Fibroblast of the conjunctiva (primary cell): Measurements from ENCODE around the gene ADAMTS12.
A peak's percentile ranks its signal among the peaks of the same experiment; 100 is the strongest.

ENCODE experiments used
- DNase-seq: peaks from one replicate; pipeline ENCODE4 v3.0.0-alpha.2; 2010; ENCODE audit warnings: low read depth

ADAMTS12 gene

GRCh38 chr5:33807771-33808170 is 84.0 kb downstream of the ADAMTS12 start:
- no peak for DNase-seq

GRCh38 chr5:33806738-33807442 is 84.9 kb downstream of the ADAMTS12 start:
- DNase-seq, result no peak

GRCh38 chr5:33801292-33801691 is 90.5 kb downstream of the ADAMTS12 start:
- DNase-seq, result no peak

GRCh38 chr5:33800241-33800950 is 91.4 kb downstream of the ADAMTS12 start:
- DNase-seq, result no peak

- DNase-seq, result no peak
Observed at GRCh38 chr5:33795496-33795895, 96.3 kb downstream of the ADAMTS12 start.

- DNase-seq, result no peak
Observed at GRCh38 chr5:33794550-33795181, 97.1 kb downstream of the ADAMTS12 start.

- DNase-seq, result no peak
Observed at GRCh38 chr5:33793836-33794549, 97.8 kb downstream of the ADAMTS12 start.

GRCh38 chr5:33793276-33793675 is 98.5 kb downstream of the ADAMTS12 start:
- DNase-seq, result no peak

GRCh38 chr5:33792559-33792958 is 99.2 kb downstream of the ADAMTS12 start:
- no peak for DNase-seq

- DNase-seq, result no peak
Observed at GRCh38 chr5:33789567-33789957, 102.2 kb downstream of the ADAMTS12 start.

GRCh38 chr5:33788922-33789566 is 102.7 kb downstream of the ADAMTS12 start:
- peak; percentile 62 for DNase-seq

GRCh38 chr5:33785571-33785970 is 106.2 kb downstream of the ADAMTS12 start:
- no peak for DNase-seq

GRCh38 chr5:33781286-33781685 is 110.5 kb downstream of the ADAMTS12 start:
- DNase-seq, result no peak

GRCh38 chr5:33776151-33776660 is 115.6 kb downstream of the ADAMTS12 start:
- DNase-seq, result no peak

GRCh38 chr5:33774341-33774740 is 117.4 kb downstream of the ADAMTS12 start:
- DNase-seq, result peak; percentile 44

- DNase-seq, result peak; percentile 49
Observed at GRCh38 chr5:33772380-33772897, 119.4 kb downstream of the ADAMTS12 start.

GRCh38 chr5:33769968-33770367 is 121.8 kb downstream of the ADAMTS12 start:
- DNase-seq, result no peak

GRCh38 chr5:33769196-33769595 is 122.6 kb downstream of the ADAMTS12 start:
- no peak for DNase-seq

GRCh38 chr5:33766023-33766422 is 125.8 kb downstream of the ADAMTS12 start:
- DNase-seq, result no peak

GRCh38 chr5:33764786-33765185 is 127.0 kb downstream of the ADAMTS12 start:
- no peak for DNase-seq

GRCh38 chr5:33763435-33763834 is 128.4 kb downstream of the ADAMTS12 start:
- DNase-seq, result no peak

- DNase-seq, result no peak
Observed at GRCh38 chr5:33762859-33763258, 128.9 kb downstream of the ADAMTS12 start.
